HEK293T (cell line): ENCODE measurements around the gene UGT1A4.

Source experiments
- CTCF ChIA-PET: fragments of 350-600 bp; formaldehyde crosslinking; extraction: SDS; loops from one replicate; lab custom pipeline; 2021; ENCODE audit warnings: antibody characterized with exemption, inconsistent platforms; lab: Yijun Ruan, JAX
- POLR2A ChIA-PET: fragments of 350-600 bp; formaldehyde crosslinking; extraction: SDS; loops from one replicate; lab custom pipeline; 2020; ENCODE audit warnings: antibody characterized with exemption, inconsistent platforms; lab: Yijun Ruan, JAX
- DNase-seq: peaks from one replicate; pipeline ENCODE4 v3.0.0; 2012; ENCODE audit warnings: mixed read lengths; ENCODE audit errors: extremely low spot score
- ARNT ChIP-seq: fragments of 450-650 bp; IDR thresholded peaks from 2 replicates; pipeline ENCODE4 v1.6.1; 2017; ENCODE audit warnings: mild to moderate bottlenecking
- BHLHE40 ChIP-seq: fragments of 450-650 bp; IDR thresholded peaks from 2 replicates; pipeline ENCODE4 v1.6.1; 2016; ENCODE audit warnings: mild to moderate bottlenecking, moderate library complexity, borderline replicate concordance
- CTBP1 ChIP-seq: fragments of 450-650 bp; IDR thresholded peaks from 2 replicates; pipeline ENCODE4 v1.6.1; 2016; ENCODE audit warnings: borderline replicate concordance
- ELF4 ChIP-seq: fragments of 450-650 bp; IDR thresholded peaks from 2 replicates; pipeline ENCODE4 v1.6.1; 2017; ENCODE audit warnings: antibody characterized with exemption
- FOXA1 ChIP-seq: fragments of 450-650 bp; IDR thresholded peaks from 2 replicates; pipeline ENCODE4 v1.6.1; 2016; ENCODE audit warnings: mild to moderate bottlenecking
- FOXK2 ChIP-seq: fragments of 450-650 bp; IDR thresholded peaks from 2 replicates; pipeline ENCODE4 v1.6.1; 2016; ENCODE audit warnings: mild to moderate bottlenecking
- FOXM1 ChIP-seq: fragments of 450-650 bp; IDR thresholded peaks from 2 replicates; pipeline ENCODE4 v1.6.1; 2017; ENCODE audit warnings: mild to moderate bottlenecking, borderline replicate concordance
- HDGF ChIP-seq: fragments of 450-650 bp; IDR thresholded peaks from 2 replicates; pipeline ENCODE4 v1.6.1; 2017; ENCODE audit warnings: antibody characterized with exemption, borderline replicate concordance
- L3MBTL2 ChIP-seq: fragments of 450-650 bp; conservative IDR thresholded peaks from 2 replicates; pipeline ENCODE4 v1.6.1; 2016; ENCODE audit warnings: mild to moderate bottlenecking
- LEF1 ChIP-seq: fragments of 450-650 bp; IDR thresholded peaks from 2 replicates; pipeline ENCODE4 v1.6.1; 2017; ENCODE audit warnings: mild to moderate bottlenecking, borderline replicate concordance
- NFRKB ChIP-seq: fragments of 450-650 bp; IDR thresholded peaks from 2 replicates; pipeline ENCODE4 v1.6.1; 2016; ENCODE audit warnings: mild to moderate bottlenecking, moderate library complexity
- SP1 ChIP-seq: fragments of 450-650 bp; IDR thresholded peaks from 2 replicates; pipeline ENCODE4 v1.6.1; 2017
- SUZ12 ChIP-seq: fragments of 450-650 bp; IDR thresholded peaks from 2 replicates; pipeline ENCODE4 v1.6.1; 2016; ENCODE audit warnings: mild to moderate bottlenecking
- TARDBP ChIP-seq: fragments of 450-650 bp; IDR thresholded peaks from 2 replicates; pipeline ENCODE4 v1.6.1; 2016
- ZNF384 ChIP-seq: fragments of 450-650 bp; IDR thresholded peaks from 2 replicates; pipeline ENCODE4 v1.6.1; 2016
- TF ChIP-seq, protein P1 (sequence below): fragments of 450-650 bp; IDR thresholded peaks from 2 replicates; pipeline ENCODE4 v1.6.1; 2016

The UGT1A4 gene

DNA sequence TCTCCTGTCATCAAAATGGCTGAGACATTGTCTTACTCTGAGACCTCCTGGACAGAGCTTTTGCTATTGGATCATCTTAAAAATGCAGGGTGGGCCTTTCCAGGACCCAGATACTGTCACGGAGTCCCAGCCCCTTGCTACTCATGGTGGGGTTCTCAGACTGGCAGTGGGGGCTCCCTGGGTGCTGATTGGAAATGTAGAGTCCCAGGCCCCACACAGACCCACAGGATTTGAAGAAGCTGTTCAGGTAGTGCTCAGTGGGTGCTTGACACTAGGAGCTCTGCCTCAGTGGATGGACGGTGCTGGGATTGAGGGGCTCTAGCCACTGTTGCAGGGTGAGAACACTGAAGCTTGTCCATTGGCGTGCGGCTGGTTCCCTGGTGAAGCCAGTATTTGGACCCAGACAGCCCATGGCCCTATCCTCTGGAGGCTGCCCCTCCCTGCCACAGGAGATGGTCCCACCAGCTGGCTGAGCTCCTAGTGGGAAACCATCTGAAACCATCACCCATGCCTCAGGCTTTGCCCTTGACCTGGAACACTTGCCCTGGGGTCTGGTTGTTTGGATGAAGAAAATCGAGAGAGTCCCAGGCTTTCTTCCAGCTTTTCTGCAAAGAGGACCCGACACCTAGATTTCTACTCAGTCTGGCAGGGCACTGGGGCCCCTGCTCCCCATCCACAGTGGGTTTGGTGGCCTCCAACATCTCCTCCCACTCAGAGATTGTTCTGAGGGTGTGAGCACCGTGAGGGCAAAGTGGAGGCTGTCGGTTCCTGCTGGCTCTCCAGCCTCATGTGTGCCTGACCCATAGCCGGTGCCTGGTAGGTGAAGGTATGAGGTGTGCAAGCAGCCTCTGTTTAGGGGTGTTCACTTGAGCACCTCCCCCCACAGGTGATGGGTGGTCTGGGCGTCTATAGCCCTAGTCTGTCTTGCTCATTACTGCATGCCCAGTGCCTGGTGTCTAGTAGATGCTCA is 89.7 kb downstream of the UGT1A4 start:
- ChIA-PET POLR2A (interaction anchor here (1.1 kb wide), 1 partner anchor 24 kb away, joined by 3 read pairs; no protein-coding TSS in a partner anchor), CTCF (no interaction called here)
- no peak for DNase-seq
- no peak for TF ChIP-seq FOXA1
- no peak for TF ChIP-seq ELF4
- no peak for TF ChIP-seq SP1
- TF ChIP-seq FOXM1, result no peak
- TF ChIP-seq, protein P1, sequence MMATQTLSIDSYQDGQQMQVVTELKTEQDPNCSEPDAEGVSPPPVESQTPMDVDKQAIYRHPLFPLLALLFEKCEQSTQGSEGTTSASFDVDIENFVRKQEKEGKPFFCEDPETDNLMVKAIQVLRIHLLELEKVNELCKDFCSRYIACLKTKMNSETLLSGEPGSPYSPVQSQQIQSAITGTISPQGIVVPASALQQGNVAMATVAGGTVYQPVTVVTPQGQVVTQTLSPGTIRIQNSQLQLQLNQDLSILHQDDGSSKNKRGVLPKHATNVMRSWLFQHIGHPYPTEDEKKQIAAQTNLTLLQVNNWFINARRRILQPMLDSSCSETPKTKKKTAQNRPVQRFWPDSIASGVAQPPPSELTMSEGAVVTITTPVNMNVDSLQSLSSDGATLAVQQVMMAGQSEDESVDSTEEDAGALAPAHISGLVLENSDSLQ, result no peak
- TF ChIP-seq BHLHE40, result no peak
- TF ChIP-seq FOXK2, result no peak
- no peak for TF ChIP-seq L3MBTL2
- no peak for TF ChIP-seq LEF1
- no peak for TF ChIP-seq ARNT
- no peak for TF ChIP-seq CTBP1
- no peak for TF ChIP-seq HDGF
- TF ChIP-seq SUZ12, result no peak

DNA sequence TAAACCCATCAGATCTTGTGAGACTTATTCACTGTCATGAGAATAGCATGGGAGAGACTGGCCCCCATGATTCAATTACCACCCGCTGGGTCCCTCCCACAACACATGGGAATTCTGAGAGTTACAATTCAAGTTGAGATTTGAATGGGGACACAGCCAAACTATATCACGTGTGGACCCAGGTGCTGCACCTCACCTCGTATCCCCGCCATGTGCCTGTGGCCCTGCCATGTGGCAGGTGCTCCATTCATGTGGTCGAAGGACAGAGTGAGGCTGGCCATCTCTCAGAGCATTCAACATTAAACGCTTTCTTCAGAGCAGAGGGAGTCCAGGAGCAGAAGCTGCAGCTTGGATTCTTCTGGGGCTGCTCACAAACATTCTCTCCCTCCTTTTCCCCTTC is 91.8 kb downstream of the UGT1A4 start:
- CTCF ChIA-PET, result no interaction called here
- no peak for DNase-seq
- TF ChIP-seq TARDBP, result no peak
- TF ChIP-seq ELF4, result no peak
- TF ChIP-seq L3MBTL2, result peak; percentile 55
- POLR2A ChIA-PET, result no interaction called here

DNA sequence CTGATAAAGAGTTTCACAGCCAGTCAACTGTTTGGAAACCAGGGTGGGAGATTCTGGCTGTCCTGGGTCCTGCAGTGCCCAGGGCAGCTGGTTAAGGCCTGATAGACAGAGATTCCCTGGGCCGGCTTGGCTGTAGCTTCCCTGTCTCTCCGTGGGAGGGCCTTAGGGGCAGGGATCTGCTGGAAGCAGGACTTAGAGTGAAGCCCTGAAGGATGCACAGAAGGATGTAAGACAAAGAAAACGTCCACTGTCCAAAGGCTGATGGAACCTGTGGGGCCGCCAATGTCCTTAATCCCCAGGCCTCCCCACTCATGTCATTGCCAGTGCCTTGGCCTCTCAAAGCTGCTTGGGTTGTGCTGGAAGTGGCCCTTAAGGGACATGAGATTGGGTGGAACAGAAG is 92.6 kb downstream of the UGT1A4 start:
- CTCF ChIA-PET, result no interaction called here
- TF ChIP-seq NFRKB, result no peak
- no peak for TF ChIP-seq SUZ12
- TF ChIP-seq CTBP1, result no peak
- no peak for TF ChIP-seq BHLHE40
- no peak for TF ChIP-seq FOXK2
- no peak for TF ChIP-seq FOXM1
- TF ChIP-seq SP1, result no peak
- TF ChIP-seq L3MBTL2, result no peak
- TF ChIP-seq TARDBP, result no peak
- no peak for TF ChIP-seq ARNT
- TF ChIP-seq, protein P1, result no peak
- no peak for TF ChIP-seq FOXA1
- TF ChIP-seq ZNF384, result no peak
- TF ChIP-seq ELF4, result no peak
- no peak for TF ChIP-seq LEF1
- TF ChIP-seq HDGF, result no peak
- DNase-seq, result no peak
- POLR2A ChIA-PET, result no interaction called here

DNA sequence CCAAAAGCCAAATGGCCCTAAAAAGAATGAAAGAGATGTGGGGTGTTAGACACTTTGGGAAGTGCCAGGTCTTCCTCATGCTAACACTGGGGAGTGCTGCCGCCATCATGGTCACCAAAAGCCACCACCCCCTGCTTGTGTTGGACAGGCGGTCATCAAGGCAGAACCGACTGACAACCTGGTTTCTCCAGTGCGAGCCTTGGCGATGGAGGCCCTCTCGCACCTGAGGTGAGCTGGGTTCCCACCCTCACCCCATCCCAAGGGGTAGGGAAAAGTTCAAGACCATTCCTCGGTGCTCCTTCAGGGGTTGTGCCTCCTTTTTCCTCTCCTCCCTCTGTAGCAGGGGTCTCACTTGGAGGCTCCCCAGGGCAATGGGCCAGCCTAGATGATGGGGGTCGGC is 93.2 kb downstream of the UGT1A4 start:
- no peak for DNase-seq
- CTCF ChIA-PET, result no interaction called here
- POLR2A ChIA-PET, result no interaction called here
- no peak for TF ChIP-seq FOXM1
- TF ChIP-seq L3MBTL2, result no peak
- TF ChIP-seq HDGF, result no peak
- TF ChIP-seq ELF4, result no peak
- TF ChIP-seq FOXK2, result no peak
- TF ChIP-seq ZNF384, result no peak
- no peak for TF ChIP-seq CTBP1
- TF ChIP-seq LEF1, result no peak
- no peak for TF ChIP-seq ARNT
- TF ChIP-seq BHLHE40, result no peak
- TF ChIP-seq, protein P1, result no peak

DNA sequence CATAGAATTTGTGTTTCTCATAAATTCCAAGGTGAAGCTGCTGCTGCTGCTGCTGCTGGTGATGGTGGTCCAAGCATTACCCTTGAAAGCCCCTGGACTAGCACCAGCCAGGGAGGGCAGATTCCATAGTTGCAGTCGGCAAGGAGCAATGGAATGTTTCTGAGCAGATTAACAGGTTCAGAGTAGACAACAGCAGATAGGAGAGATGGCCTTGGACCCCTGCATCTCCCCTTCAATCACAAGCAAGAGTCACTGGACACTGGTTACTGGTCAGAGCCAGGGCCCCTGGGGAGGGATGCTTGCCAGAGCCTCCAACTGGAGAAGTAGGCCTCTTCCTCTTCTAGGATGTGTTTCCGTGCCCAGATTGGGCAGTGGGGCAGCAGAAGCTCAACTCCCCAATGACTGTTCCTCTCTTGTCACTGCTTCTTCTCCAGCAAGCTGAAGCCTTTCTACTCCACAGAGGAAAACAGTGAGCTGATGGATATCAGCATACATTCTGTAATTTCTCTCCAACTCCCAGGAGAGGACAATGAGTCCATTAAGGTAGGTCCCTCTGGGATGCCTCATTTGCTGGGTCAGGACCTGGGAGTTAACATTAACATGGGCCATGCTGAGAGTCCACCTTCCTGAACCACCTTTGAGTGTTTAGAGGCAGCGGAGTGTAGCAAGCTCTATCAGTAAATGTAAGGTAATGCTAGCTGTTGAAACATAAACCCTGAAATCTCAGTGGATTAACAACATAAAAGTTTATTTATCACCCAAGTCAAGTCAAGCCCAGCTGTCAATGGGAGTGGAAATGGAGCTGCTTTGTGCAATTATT is 94.9 kb downstream of the UGT1A4 start:
- CTCF ChIA-PET, result no interaction called here
- POLR2A ChIA-PET, result no interaction called here
- no peak for DNase-seq
- no peak for TF ChIP-seq HDGF
- no peak for TF ChIP-seq SP1
- TF ChIP-seq SUZ12, result no peak
- no peak for TF ChIP-seq BHLHE40
- TF ChIP-seq NFRKB, result no peak
- no peak for TF ChIP-seq FOXM1
- no peak for TF ChIP-seq ELF4
- no peak for TF ChIP-seq LEF1
- TF ChIP-seq CTBP1, result no peak
- TF ChIP-seq FOXA1, result no peak
